SU-DHL-6 (cell line): ENCODE measurements around the gene IFIT5.
A peak's percentile ranks its signal among the peaks of the same experiment; 100 is the strongest.

Source experiments
- H2AFZ ChIP-seq: fragments of 200-600 bp; sonication (generic); 2 replicates; pipeline ENCODE4 v1.6.1; 2014; ENCODE audit warnings: low read depth, mild to moderate bottlenecking, moderate library complexity, mixed read lengths, antibody characterized with exemption, low read length; ENCODE audit not compliant: severe bottlenecking
- H3F3A ChIP-seq: fragments of 200-600 bp; shearing (Covaris generic); 2 replicates; pipeline ENCODE4 v1.6.0; 2016; ENCODE audit warnings: antibody characterized with exemption, mild to moderate bottlenecking; ENCODE audit not compliant: insufficient read depth
- H3K27ac ChIP-seq: fragments of 200-600 bp; sonication (generic); 2 replicates; pipeline ENCODE4 v1.5.1; 2016; ENCODE audit warnings: low read depth, mild to moderate bottlenecking, low read length, moderate library complexity, mixed read lengths
- H3K27me3 ChIP-seq: fragments of 200-600 bp; sonication (generic), shearing (Covaris generic); 2 replicates; pipeline ENCODE4 v1.6.0; 2014; ENCODE audit warnings: mild to moderate bottlenecking, low read length
- H3K36me3 ChIP-seq: fragments of 200-600 bp; sonication (generic); 2 replicates; pipeline ENCODE4 v1.6.1; 2014; ENCODE audit warnings: mild to moderate bottlenecking, low read length, mixed read lengths
- H3K4me2 ChIP-seq: fragments of 300-600, 200-600 bp; shearing (Covaris generic), sonication (generic); 2 replicates; pipeline ENCODE4 v1.6.0; 2014; ENCODE audit warnings: low read length, low read depth, mild to moderate bottlenecking; ENCODE audit not compliant: poor library complexity, severe bottlenecking
- H3K4me3 ChIP-seq: fragments of 200-600 bp; sonication (generic); 2 replicates; pipeline ENCODE4 v1.5.1; 2014; ENCODE audit warnings: antibody characterized with exemption, low read length, mild to moderate bottlenecking, mixed read lengths; ENCODE audit not compliant: insufficient read depth, poor library complexity, severe bottlenecking
- H3K79me2 ChIP-seq: fragments of 200-600 bp; sonication (generic); 2 replicates; pipeline ENCODE4 v1.6.1; 2014; ENCODE audit warnings: mild to moderate bottlenecking, low read length, moderate library complexity; ENCODE audit not compliant: insufficient read depth
- H3K9ac ChIP-seq: fragments of 200-600 bp; sonication (generic); 2 replicates; pipeline ENCODE4 v1.7.0; 2014; ENCODE audit warnings: mild to moderate bottlenecking, low read length
- H3K9me2 ChIP-seq: fragments of 200-600 bp; sonication (generic); replicated peaks from 2 replicates; pipeline ENCODE4 v1.6.1; 2014; ENCODE audit warnings: low read length; ENCODE audit not compliant: insufficient read depth
- H3K9me3 ChIP-seq: fragments of 200-600 bp; sonication (generic); 2 replicates; pipeline ENCODE4 v1.6.1; 2014; ENCODE audit warnings: low read length, mixed read lengths; ENCODE audit not compliant: insufficient read depth
- H4K20me1 ChIP-seq: fragments of 200-600 bp; sonication (generic); 2 replicates; pipeline ENCODE4 v1.6.1; 2014; ENCODE audit warnings: low read depth, mild to moderate bottlenecking, antibody characterized with exemption, low read length, moderate library complexity, mixed read lengths
- CTCF ChIP-seq: fragments of 200-600 bp; sonication (generic); IDR thresholded peaks from one replicate; pipeline ENCODE4 v1.5.1; 2017; ENCODE audit warnings: antibody characterized with exemption, mild to moderate bottlenecking, low read length, moderate library complexity; ENCODE audit not compliant: insufficient read depth, poor library complexity, severe bottlenecking
- EZH2phosphoT487 ChIP-seq: fragments of 200-600 bp; sonication (generic), shearing (Covaris generic); conservative IDR thresholded peaks from 2 replicates; pipeline ENCODE4 v1.6.1; 2018; ENCODE audit warnings: mild to moderate bottlenecking, antibody characterized with exemption, low read length, moderate library complexity, mixed read lengths

The IFIT5 gene

GRCh38 chr10:89391907-89392756 is 22.2 kb upstream of the IFIT5 start, which contains the start of gene IFIT1:
Gene IFIT1 (plus strand): TSS chr10:89392623. CDS start chr10:89392713, 90 bp downstream.
- Histone ChIP-seq H3K9ac (no peak within 1 kb of the TSS), H3K4me3 (no peak within 1 kb of the TSS), H3K9me2 (no peaks in the 10 kb centered on the region), H3K27me3 (no peaks in the 10 kb centered on the region), H4K20me1 (no peaks in the 10 kb centered on the region), H3F3A (no peaks in the 10 kb centered on the region), H3K79me2 (no peaks in the 10 kb centered on the region), H3K27ac (no peak within 1 kb of the TSS), H3K36me3 (no peaks in the 10 kb centered on the region), H2AFZ (no peak within 1 kb of the TSS), H3K4me2 (peak within 1 kb of the TSS; percentile 34), H3K9me3 (no peaks in the 10 kb centered on the region)
- TF ChIP-seq CTCF (no peak), EZH2phosphoT487 (no peak)

- H3K9ac ChIP-seq: no peak overlapping the region
Observed at GRCh38 chr10:89392974-89393373, 21.4 kb upstream of the IFIT5 start.

DNA sequence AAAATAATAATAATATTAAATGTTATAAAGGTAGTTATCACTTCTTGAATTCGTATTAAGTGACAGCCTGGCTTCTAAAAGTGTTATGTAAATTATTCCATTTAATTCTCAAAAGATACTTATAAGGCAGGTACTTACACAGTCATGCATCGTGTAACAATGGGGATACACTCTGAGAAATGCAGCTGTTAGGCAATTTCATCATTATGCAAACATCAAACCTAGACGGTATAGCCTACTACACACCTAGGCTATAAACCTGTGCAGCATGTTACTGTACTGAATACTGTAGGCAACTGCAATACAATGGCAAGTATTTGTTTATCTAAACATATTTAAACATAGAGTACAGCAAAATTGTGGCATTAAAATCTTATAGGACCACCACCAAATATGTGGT is 20.5 kb upstream of the IFIT5 start:
- Histone ChIP-seq H3K79me2 (no peaks in the 10 kb centered on the region), H3K27me3 (no peaks in the 10 kb centered on the region), H3K9ac (no peak overlapping the region), H3K4me2 (no peak overlapping the region), H3K36me3 (no peaks in the 10 kb centered on the region), H3K9me3 (no peaks in the 10 kb centered on the region), H3K27ac (no peak overlapping the region), H2AFZ (no peak overlapping the region), H3K9me2 (no peaks in the 10 kb centered on the region), H3K4me3 (no peak overlapping the region), H3F3A (no peaks in the 10 kb centered on the region), H4K20me1 (no peaks in the 10 kb centered on the region)
- TF ChIP-seq EZH2phosphoT487 (no peak), CTCF (no peak)

More at GRCh38 chr10:89392974-89393373, 21.4 kb upstream of the IFIT5 start:
- Histone ChIP-seq H4K20me1 (no peaks in the 10 kb centered on the region), H3K27ac (no peak overlapping the region), H3K9me2 (no peaks in the 10 kb centered on the region), H2AFZ (no peak overlapping the region), H3K9me3 (no peaks in the 10 kb centered on the region), H3K4me2 (no peak overlapping the region), H3K79me2 (no peaks in the 10 kb centered on the region), H3F3A (no peaks in the 10 kb centered on the region), H3K36me3 (no peaks in the 10 kb centered on the region), H3K4me3 (no peak overlapping the region), H3K27me3 (no peaks in the 10 kb centered on the region)
- no peak for TF ChIP-seq CTCF
- TF ChIP-seq EZH2phosphoT487: no peak
